NCI-H82 treated with DMSO at 0.1 percent for 48 hours (cell line): ENCODE data around the gene CELF1.
"Not testable (repeated sequence)": the region's sequence is repeated elsewhere in the genome, so short reads cannot be mapped to it uniquely, and the experiment has no call there.

Experiments used
- DNase-seq: peaks from one replicate; lab custom pipeline; 2025; ENCODE audit not compliant: unreplicated experiment; lab: John Stamatoyannopoulos, UW

Gene CELF1

DNA sequence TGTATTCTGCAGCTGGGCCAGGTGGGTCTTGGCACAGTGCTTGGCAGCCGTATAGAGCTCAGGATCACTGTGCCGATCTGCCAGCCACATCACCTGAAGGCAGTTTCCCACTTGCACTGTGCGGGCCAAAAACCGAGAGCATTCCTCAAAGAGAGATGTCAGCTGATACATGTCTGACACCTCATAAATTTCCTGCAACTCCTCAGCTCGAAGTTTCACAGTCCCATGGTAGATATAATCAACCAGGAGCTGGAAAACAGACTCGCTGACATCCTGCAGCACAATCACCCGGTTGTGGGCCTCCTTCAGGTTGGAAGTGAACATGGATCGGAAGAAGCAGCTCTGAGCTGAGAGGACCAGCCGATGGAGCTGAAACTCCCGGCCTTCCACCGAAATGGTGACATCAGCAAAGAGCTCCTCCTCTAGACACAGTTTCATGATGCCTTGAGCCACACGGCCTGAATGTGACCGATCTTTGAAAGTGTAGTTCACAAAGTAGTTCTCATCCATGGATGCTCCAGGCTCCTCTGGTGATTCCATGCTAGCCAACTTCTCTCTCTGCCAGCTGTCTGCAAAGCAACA lies 24.6 kb upstream of the CELF1 start:
- DNase-seq, result no peak

GRCh38 chr11:47573321-47573720 lies 20.4 kb upstream of the CELF1 start:
- no peak for DNase-seq

DNA sequence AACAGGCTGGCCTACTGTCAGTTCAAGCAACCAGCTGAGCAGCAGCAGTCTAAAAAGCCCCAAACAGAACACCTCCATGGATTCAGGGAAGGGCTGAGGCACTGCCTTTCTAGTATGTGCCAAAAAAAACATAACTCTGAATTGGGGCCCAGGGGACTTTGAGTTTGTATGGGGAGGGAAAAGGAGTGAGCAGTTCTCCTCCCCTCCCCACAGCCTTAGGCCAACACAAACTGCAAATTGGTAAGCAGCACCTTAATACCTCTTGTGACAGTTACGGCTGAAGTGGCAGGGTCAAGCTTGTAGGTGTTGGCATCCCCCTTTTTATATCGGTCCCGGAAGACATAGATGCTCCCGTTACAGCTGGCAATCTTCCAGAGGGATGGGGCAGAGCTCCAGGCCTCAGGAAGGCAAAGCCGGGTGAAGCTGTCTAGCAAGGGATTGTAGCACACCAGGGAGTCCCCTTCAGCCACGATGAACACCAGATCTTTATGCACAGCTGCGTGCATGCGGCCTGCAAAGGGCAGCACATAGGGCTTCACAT lies 19.9 kb upstream of the CELF1 start:
- no peak for DNase-seq

GRCh38 chr11:47571895-47572294 lies 19.0 kb upstream of the CELF1 start:
- DNase-seq, result no peak

DNA sequence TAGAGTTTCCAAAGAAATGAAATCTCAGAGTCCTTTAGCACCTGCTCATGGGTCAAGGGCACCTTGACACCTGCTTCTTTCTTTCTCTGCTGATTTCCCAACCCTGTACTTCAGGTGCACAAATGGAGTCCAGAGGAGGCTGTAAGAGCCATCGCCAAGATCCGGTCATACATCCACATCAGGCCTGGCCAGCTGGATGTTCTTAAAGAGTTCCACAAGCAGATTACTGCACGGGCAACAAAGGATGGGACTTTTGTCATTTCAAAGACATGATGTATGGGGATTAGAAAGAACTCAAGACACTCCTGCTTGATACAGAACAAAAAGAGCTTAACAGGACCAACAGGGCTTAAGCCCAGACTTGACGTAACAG lies 18.4 kb upstream of the CELF1 start:
- DNase-seq, result no peak

- DNase-seq, result no peak
Measured at GRCh38 chr11:47570651-47571356, 17.9 kb upstream of the CELF1 start.

DNA sequence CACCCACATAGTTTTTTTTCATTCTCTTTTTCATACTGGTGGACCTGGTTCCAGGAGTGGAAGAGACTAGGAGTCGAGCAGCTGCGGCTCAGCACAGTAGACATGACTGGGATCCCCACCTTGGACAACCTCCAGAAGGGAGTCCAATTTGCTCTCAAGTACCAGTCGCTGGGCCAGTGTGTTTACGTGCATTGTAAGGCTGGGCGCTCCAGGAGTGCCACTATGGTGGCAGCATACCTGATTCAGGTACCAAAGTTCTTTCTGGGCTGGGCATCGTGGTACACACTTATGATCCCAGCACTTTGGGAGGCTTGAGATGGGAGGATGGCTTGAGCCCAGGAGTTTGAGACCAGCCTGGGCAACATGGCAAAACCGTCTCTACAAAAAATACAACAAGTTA lies 16.7 kb upstream of the CELF1 start:
- DNase-seq, result no peak

- DNase-seq, result no peak
Measured at GRCh38 chr11:47566149-47566698, 13.3 kb upstream of the CELF1 start.

DNA sequence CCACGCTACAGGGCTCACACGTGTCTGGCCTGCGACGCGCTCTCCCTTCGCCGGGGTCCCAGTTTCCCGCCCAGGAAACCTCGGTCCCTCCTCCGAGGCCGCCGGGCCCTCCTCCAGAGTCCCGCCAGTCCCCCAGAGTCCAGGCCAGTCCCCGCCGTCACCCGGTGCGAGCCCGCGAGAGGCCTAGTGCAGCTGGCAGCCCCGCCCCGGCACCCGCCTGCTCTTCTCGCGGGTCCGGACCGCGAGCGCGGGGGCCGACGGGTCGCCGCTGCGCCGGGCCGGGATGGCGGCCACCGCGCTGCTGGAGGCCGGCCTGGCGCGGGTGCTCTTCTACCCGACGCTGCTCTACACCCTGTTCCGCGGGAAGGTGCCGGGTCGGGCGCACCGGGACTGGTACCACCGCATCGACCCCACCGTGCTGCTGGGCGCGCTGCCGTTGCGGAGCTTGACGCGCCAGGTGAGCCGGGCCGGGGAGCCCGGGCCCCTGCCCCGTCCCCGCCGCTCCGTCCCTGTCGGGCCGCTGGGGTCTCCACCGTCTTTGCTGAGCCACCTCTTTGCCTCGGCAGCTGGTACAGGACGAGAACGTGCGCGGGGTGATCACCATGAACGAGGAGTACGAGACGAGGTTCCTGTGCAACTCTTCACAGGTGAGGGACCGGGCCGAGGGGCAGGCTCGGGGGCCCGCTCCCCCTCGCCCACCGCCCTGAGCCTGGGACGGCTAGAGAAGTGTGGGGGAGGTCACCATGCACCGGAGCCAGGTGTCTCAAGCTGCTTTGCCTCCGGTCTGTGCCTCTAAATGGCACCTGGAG lies 12.6 kb upstream of the CELF1 start, which contains the start of gene PTPMT1:
TSS of gene PTPMT1 (plus strand) at position 260 of the 809 bp plus-strand sequence. CDS start at position 284, 24 bp downstream.
- no peak for DNase-seq

DNA sequence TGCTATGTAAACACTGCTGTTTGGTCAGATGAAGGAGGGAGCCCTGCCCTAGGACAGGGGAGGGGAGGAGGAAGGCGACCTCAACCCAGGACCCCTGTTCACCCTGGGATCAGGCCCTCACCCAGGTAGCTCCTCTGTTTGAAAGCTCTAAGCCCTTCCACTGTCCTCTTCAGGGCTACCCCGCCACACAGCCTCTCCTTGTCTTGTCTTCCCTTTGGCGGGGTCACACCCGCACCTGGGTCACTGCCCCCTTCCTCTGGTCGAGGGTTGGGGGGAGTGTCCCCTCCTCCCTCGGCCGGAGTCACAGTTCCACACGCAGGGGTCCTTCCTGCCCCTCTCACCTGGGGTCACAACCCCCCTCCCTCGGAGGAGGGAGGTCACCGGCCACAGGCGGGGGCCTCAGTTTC lies 12.0 kb upstream of the CELF1 start:
- no peak for DNase-seq

DNA sequence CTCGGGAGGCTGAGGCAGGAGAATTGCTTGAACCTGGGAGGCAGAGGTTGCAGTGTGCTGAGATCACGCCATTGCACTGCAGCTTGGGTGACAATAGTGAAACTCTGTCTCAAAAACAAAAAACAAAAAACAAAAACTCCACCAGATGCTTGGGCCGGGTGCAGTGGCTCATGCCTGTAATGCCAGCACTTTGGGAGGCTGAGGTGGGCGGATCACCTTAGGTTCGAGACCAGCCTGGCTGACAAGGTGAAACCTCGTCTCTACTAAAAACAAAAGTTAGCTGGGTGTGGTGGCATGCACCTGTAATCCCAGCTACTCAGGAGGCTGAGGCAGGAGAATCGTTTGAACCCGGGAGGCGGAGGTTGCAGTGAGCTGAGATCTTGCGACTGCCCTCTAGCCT lies 11.4 kb upstream of the CELF1 start:
- DNase-seq, result not testable (repeated sequence)

DNA sequence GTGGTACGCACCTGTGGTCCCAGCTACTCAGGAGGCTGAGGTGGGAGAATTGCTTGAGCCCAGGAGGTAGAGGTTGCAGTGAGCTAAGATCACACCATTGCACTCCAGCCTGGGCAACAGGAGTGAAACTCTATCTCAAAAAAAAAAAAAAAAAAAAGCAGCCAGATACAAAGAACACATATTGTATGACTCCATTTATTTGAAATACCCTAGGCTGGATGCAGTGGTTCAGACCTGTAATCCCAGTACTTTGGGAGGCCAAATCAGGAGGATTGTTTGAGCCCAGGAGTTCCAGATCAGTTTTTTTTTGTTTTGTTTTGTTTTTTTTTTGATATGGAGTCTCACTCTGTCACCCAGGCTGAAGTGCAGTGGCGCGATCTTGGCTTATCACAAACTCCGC lies 9.5 kb upstream of the CELF1 start:
- DNase-seq, result not testable (repeated sequence)

DNA sequence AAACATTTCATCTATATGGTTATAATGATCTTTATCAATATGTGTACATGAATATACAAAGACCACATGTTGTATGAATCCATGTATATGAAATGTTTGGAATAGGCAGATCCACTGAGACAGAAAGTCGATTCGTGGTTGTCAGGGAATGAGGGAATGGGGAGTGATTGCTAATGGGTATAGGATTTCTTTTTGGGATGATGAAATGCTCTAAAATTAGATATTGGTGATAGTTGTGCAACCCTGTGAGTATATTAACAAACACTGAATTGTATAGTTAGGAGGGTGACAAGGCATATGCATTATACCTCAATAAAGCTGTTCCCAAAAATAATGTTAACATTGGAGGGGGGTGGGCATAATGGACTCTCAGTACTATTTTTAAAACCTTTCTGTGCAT lies 7.5 kb upstream of the CELF1 start:
- no peak for DNase-seq

- DNase-seq, result no peak
Measured at GRCh38 chr11:47558695-47559094, 5.8 kb upstream of the CELF1 start.

DNA sequence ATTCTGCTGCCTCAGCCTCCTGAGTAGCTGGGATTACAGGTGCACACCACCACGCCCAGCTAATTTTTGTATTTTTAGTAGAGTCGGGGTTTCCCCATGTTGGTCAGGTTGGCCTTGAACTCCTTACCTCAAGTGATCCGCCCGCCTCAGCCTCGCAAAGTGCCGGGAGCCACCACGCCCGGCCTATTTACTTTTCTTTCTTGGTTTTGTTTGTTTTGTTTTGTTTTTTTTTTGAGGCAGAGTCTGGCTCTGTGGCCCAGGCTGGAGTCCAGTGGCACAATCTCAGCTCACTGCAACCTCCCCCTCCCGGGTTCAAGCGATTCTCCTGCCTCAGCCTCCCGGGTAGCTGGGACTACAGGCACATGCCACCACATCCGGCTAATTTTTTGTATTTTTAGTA lies 4.1 kb upstream of the CELF1 start:
- not testable (repeated sequence) for DNase-seq

DNA sequence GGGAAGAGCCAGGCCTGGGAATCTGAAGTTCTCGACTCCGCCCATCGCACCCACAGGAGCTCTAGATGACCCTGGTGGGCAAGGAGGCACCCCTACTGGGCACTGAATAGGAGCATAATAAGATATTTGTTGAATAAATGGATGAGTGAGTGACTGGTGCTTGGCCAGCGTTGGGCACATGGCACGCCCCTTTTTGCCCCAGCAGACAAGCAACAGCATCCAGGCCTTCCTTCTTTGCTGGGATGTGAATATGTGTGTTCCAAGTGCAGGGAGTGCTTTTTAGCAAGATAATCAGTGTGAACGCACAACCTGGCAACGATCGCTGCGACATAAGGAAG lies 443 bp upstream of the CELF1 start:
- no peak for DNase-seq

- no peak for DNase-seq
Measured at GRCh38 chr11:47552056-47552565, 821 bp downstream of the CELF1 start.

DNA sequence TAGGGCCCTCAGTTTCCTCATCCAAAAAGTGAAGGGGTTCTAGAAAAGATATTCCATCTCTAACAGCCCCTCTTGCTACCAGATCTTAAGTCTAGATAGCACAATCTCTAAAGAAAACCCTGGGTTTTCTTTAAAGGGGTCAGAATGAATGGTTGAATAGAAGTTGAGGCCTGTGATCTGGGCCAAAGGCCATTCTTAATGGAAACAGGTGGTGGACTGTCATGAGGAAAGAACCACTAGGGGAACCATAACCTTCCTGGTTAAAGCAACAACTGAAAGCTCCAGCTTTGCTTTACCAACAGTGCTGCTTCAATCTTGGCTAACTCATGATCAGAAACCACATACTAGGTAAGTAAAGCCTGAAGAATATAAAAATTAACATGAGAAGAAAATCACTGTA lies 1.8 kb downstream of the CELF1 start:
- no peak for DNase-seq

DNA sequence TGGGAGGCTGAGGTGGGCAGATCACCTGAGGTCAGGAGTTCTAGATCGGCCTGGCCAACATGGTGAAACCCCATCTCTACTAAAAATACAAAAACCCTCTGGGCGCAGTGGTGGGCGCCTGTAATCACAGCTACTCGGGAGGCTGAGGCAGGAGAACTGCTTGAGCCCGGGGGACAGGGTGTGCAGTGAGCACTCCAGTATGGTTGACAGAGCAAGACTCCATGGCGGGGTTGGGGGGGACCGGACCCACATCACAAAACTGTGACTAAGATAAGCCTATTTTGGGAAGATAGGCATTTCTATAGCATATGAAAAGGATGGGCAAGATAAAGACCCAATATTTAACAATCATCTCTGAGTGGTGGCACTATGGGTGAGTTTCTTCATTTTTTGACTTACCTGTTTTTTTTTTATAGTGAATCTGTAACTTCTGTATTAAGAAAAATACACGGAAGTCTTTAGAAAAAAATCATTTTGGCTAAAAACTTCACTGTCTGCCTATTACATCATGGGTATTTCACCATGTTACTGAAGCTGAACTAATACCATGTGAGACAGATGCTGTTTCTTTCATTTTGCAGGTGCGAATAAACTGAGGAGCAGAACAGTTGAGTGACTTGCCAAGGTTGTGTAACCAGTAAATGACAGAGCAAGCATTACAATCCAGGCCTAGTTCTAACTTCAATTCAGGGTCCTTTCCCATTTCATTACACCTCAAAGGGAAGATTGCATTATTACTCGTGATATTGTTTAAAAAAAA lies 2.5 kb downstream of the CELF1 start:
- DNase-seq, result no peak

GRCh38 chr11:47546274-47546673 lies 6.7 kb downstream of the CELF1 start:
- DNase-seq, result not testable (repeated sequence)

GRCh38 chr11:47545298-47545697 lies 7.6 kb downstream of the CELF1 start:
- no peak for DNase-seq
